ENCODE data around the gene COL8A2.

The COL8A2 gene

GRCh38 chr1:36080801-36081200, 44.2 kb downstream of the COL8A2 start:
- H3K9ac ChIP-seq (ENCODE audit: low read depth, low read length, poor library complexity, severe bottlenecking), result no peak overlapping the region
- H3K79me2 ChIP-seq (ENCODE audit: insufficient read depth, low read length), result no peaks in the 10 kb centered on the region

GRCh38 chr1:36080236-36080635, 44.8 kb downstream of the COL8A2 start:
- no peaks in the 10 kb centered on the region for H3K79me2 ChIP-seq (ENCODE audit: insufficient read depth, low read length)
- no peaks in the 10 kb centered on the region for H3F3A ChIP-seq (ENCODE audit: low read depth)

More at GRCh38 chr1:36080801-36081200, 44.2 kb downstream of the COL8A2 start:
- Histone ChIP-seq H4K20me1 (ENCODE audit: insufficient read depth, low read length, poor library complexity, severe bottlenecking) (no peaks in the 10 kb centered on the region), H3K36me3 (ENCODE audit: insufficient read depth, low read length) (no peaks in the 10 kb centered on the region), H3F3A (ENCODE audit: low read depth) (no peaks in the 10 kb centered on the region), H3K9me2 (replicated peaks; ENCODE audit: low read depth, low read length) (no peaks in the 10 kb centered on the region), H3K4me1 (ENCODE audit: insufficient read depth, low read length, poor library complexity, severe bottlenecking) (no peaks in the 10 kb centered on the region), H3K9me3 (ENCODE audit: insufficient read depth, low read depth, low read length) (no peaks in the 10 kb centered on the region), H3K4me2 (ENCODE audit: low read depth, low read length, poor library complexity, severe bottlenecking) (no peak overlapping the region), H3K27me3 (ENCODE audit: insufficient read depth, low read length, poor library complexity, severe bottlenecking) (no peaks in the 10 kb centered on the region), H3K4me3 (ENCODE audit: low read length, poor library complexity, severe bottlenecking) (no peak overlapping the region), H2AFZ (ENCODE audit: low read length) (no peak overlapping the region)
- TF ChIP-seq CTCF (conservative IDR thresholded peaks at IDR 0.05; ENCODE audit: low read length) (no peak), EZH2phosphoT487 (IDR thresholded peaks at IDR 0.05; ENCODE audit: borderline replicate concordance) (no peak)

GRCh38 chr1:36076979-36077573, 47.9 kb downstream of the COL8A2 start:
- no peaks in the 10 kb centered on the region for H3K9me2 ChIP-seq (replicated peaks; ENCODE audit: low read depth, low read length)
- no peak overlapping the region for H3K4me3 ChIP-seq (ENCODE audit: low read length, poor library complexity, severe bottlenecking)
- no peaks in the 10 kb centered on the region for H3K36me3 ChIP-seq (ENCODE audit: insufficient read depth, low read length)
- no peak overlapping the region for H2AFZ ChIP-seq (ENCODE audit: low read length)
- no peaks in the 10 kb centered on the region for H3K9me3 ChIP-seq (ENCODE audit: insufficient read depth, low read depth, low read length)
- no peak overlapping the region for H3K9ac ChIP-seq (ENCODE audit: low read depth, low read length, poor library complexity, severe bottlenecking)
- H3F3A ChIP-seq (ENCODE audit: low read depth), result no peaks in the 10 kb centered on the region
- no peaks in the 10 kb centered on the region for H3K79me2 ChIP-seq (ENCODE audit: insufficient read depth, low read length)
- no peaks in the 10 kb centered on the region for H3K27me3 ChIP-seq (ENCODE audit: insufficient read depth, low read length, poor library complexity, severe bottlenecking)
- H3K4me1 ChIP-seq (ENCODE audit: insufficient read depth, low read length, poor library complexity, severe bottlenecking), result no peaks in the 10 kb centered on the region
- H4K20me1 ChIP-seq (ENCODE audit: insufficient read depth, low read length, poor library complexity, severe bottlenecking), result no peaks in the 10 kb centered on the region
- H3K4me2 ChIP-seq (ENCODE audit: low read depth, low read length, poor library complexity, severe bottlenecking), result no peak overlapping the region
- TF ChIP-seq CTCF (conservative IDR thresholded peaks at IDR 0.05; ENCODE audit: low read length), result no peak
- TF ChIP-seq EZH2phosphoT487 (IDR thresholded peaks at IDR 0.05; ENCODE audit: borderline replicate concordance), result no peak

More at GRCh38 chr1:36080236-36080635, 44.8 kb downstream of the COL8A2 start:
- H4K20me1 ChIP-seq (ENCODE audit: insufficient read depth, low read length, poor library complexity, severe bottlenecking), result no peaks in the 10 kb centered on the region
- no peak overlapping the region for H2AFZ ChIP-seq (ENCODE audit: low read length)
- H3K9me2 ChIP-seq (replicated peaks; ENCODE audit: low read depth, low read length), result no peaks in the 10 kb centered on the region
- H3K4me3 ChIP-seq (ENCODE audit: low read length, poor library complexity, severe bottlenecking), result no peak overlapping the region
- H3K9me3 ChIP-seq (ENCODE audit: insufficient read depth, low read depth, low read length), result no peaks in the 10 kb centered on the region
- H3K27me3 ChIP-seq (ENCODE audit: insufficient read depth, low read length, poor library complexity, severe bottlenecking), result no peaks in the 10 kb centered on the region
- H3K9ac ChIP-seq (ENCODE audit: low read depth, low read length, poor library complexity, severe bottlenecking), result no peak overlapping the region
- TF ChIP-seq CTCF (conservative IDR thresholded peaks at IDR 0.05; ENCODE audit: low read length) (no peak), EZH2phosphoT487 (IDR thresholded peaks at IDR 0.05; ENCODE audit: borderline replicate concordance) (no peak)
- H3K4me1 ChIP-seq (ENCODE audit: insufficient read depth, low read length, poor library complexity, severe bottlenecking), result no peaks in the 10 kb centered on the region
- H3K36me3 ChIP-seq (ENCODE audit: insufficient read depth, low read length), result no peaks in the 10 kb centered on the region
- no peak overlapping the region for H3K4me2 ChIP-seq (ENCODE audit: low read depth, low read length, poor library complexity, severe bottlenecking)
